HEK293 (cell line): ENCODE data around the gene IL17RB.

Experiments used
- CTCF ChIA-PET: fragments of 350-600 bp; formaldehyde crosslinking; extraction: SDS; loops from one replicate; lab custom pipeline; 2021; ENCODE audit warnings: antibody characterized with exemption; lab: Yijun Ruan, JAX
- POLR2A ChIA-PET: fragments of 300-600 bp; formaldehyde crosslinking; extraction: SDS; loops from one replicate; lab custom pipeline; 2020; ENCODE audit warnings: antibody characterized with exemption, inconsistent platforms; lab: Yijun Ruan, JAX
- H3K27ac ChIP-seq: fragments of 200-500 bp; sonication (Bioruptor generic); 2 replicates; pipeline ENCODE4 v1.5.1; 2014; ENCODE audit warnings: low read depth, low read length, control low read depth, inconsistent platforms; ENCODE audit errors: extremely low read depth
- H3K36me3 ChIP-seq, 2 experiments: fragments of 200-500 bp in 1 of 2; sonication (Bioruptor generic) in 1 of 2; 1 replicate in 1 of 2; 2 replicates in 1 of 2; pipeline ENCODE4 v1.5.1; 2014 to 2017; ENCODE audit warnings: inconsistent platforms in 2 of 2, low read length in 2 of 2; ENCODE audit not compliant: control insufficient read depth in 2 of 2, insufficient read depth in 1 of 2
- H3K4me1 ChIP-seq: fragments of 200-500 bp; sonication (Bioruptor generic); 2 replicates; pipeline ENCODE4 v1.5.1; 2014; ENCODE audit warnings: mild to moderate bottlenecking, low read length, inconsistent platforms; ENCODE audit not compliant: control insufficient read depth, insufficient read depth
- H3K4me3 ChIP-seq: 2 replicates; pipeline ENCODE4 v1.5.1; 2011; ENCODE audit warnings: low read depth, mild to moderate bottlenecking, control low read depth, low read length, moderate library complexity
- H3K9me3 ChIP-seq: fragments of 200-500 bp; sonication (Bioruptor generic); 2 replicates; pipeline ENCODE4 v1.5.1; 2014; ENCODE audit warnings: low read depth, low read length, inconsistent platforms; ENCODE audit not compliant: control insufficient read depth, insufficient read depth
- EGR2 ChIP-seq: fragments of 450-650 bp; formaldehyde crosslinking; IDR thresholded peaks from 2 replicates; pipeline ENCODE4 v1.5.1; 2016; ENCODE audit warnings: low read depth, missing biosample characterization, missing genetic modification characterization
- GLI4 ChIP-seq: fragments of 450-650 bp; formaldehyde crosslinking; IDR thresholded peaks from 2 replicates; pipeline ENCODE4 v1.5.1; 2016; ENCODE audit warnings: missing biosample characterization, missing genetic modification characterization
- MYNN ChIP-seq: fragments of 450-650 bp; formaldehyde crosslinking; IDR thresholded peaks from 2 replicates; pipeline ENCODE4 v1.5.1; 2016; ENCODE audit warnings: missing biosample characterization, missing genetic modification characterization, borderline replicate concordance
- SETDB1 ChIP-seq: IDR thresholded peaks from one replicate; pipeline ENCODE4 v1.6.1; 2017; ENCODE audit warnings: mild to moderate bottlenecking, low read length, moderate library complexity, mixed read lengths; ENCODE audit not compliant: insufficient read length
- SP2 ChIP-seq: fragments of 450-650 bp; formaldehyde crosslinking; IDR thresholded peaks from 2 replicates; pipeline ENCODE4 v1.5.1; 2016; ENCODE audit warnings: missing biosample characterization, missing genetic modification characterization
- SP7 ChIP-seq: fragments of 450-650 bp; formaldehyde crosslinking; IDR thresholded peaks from 2 replicates; pipeline ENCODE4 v1.5.1; 2016; ENCODE audit warnings: missing biosample characterization, missing genetic modification characterization
- YY2 ChIP-seq: fragments of 450-650 bp; formaldehyde crosslinking; IDR thresholded peaks from 2 replicates; pipeline ENCODE4 v1.5.1; 2016; ENCODE audit warnings: missing biosample characterization, missing genetic modification characterization
- ZBTB8A ChIP-seq: fragments of 450-650 bp; formaldehyde crosslinking; IDR thresholded peaks from 2 replicates; pipeline ENCODE4 v1.5.1; 2016; ENCODE audit warnings: missing biosample characterization, missing genetic modification characterization
- ZFP41 ChIP-seq: fragments of 450-650 bp; formaldehyde crosslinking; IDR thresholded peaks from 2 replicates; pipeline ENCODE4 v1.5.1; 2016; ENCODE audit warnings: missing biosample characterization, missing genetic modification characterization, borderline replicate concordance
- ZFP69B ChIP-seq: fragments of 450-650 bp; formaldehyde crosslinking; IDR thresholded peaks from 2 replicates; pipeline ENCODE4 v1.5.1; 2016; ENCODE audit warnings: missing biosample characterization, missing genetic modification characterization
- ZNF10 ChIP-seq: fragments of 450-650 bp; formaldehyde crosslinking; IDR thresholded peaks from 2 replicates; pipeline ENCODE4 v1.5.1; 2017; ENCODE audit warnings: missing biosample characterization, missing genetic modification characterization
- ZNF114 ChIP-seq: fragments of 450-650 bp; formaldehyde crosslinking; IDR thresholded peaks from 2 replicates; pipeline ENCODE4 v1.5.0; 2017; ENCODE audit warnings: missing biosample characterization, missing genetic modification characterization
- ZNF132 ChIP-seq: fragments of 450-650 bp; formaldehyde crosslinking; IDR thresholded peaks from 2 replicates; pipeline ENCODE4 v1.5.1; 2017; ENCODE audit warnings: missing biosample characterization, missing genetic modification characterization, borderline replicate concordance
- ZNF214 ChIP-seq: fragments of 450-650 bp; formaldehyde crosslinking; IDR thresholded peaks from 2 replicates; pipeline ENCODE4 v1.5.1; 2017; ENCODE audit warnings: missing biosample characterization, mild to moderate bottlenecking, missing genetic modification characterization, borderline replicate concordance
- ZNF292 ChIP-seq: fragments of 450-650 bp; formaldehyde crosslinking; IDR thresholded peaks from 2 replicates; pipeline ENCODE4 v1.5.1; 2016; ENCODE audit warnings: low read depth, missing biosample characterization, missing genetic modification characterization, borderline replicate concordance
- ZNF335 ChIP-seq: fragments of 450-650 bp; formaldehyde crosslinking; conservative IDR thresholded peaks from 2 replicates; pipeline ENCODE4 v1.5.1; 2016; ENCODE audit warnings: missing biosample characterization, missing genetic modification characterization
- ZNF600 ChIP-seq: fragments of 450-650 bp; formaldehyde crosslinking; IDR thresholded peaks from 2 replicates; pipeline ENCODE4 v1.5.1; 2016; ENCODE audit warnings: missing biosample characterization, missing genetic modification characterization
- ZNF624 ChIP-seq: fragments of 450-650 bp; formaldehyde crosslinking; IDR thresholded peaks from 2 replicates; pipeline ENCODE4 v1.5.1; 2017; ENCODE audit warnings: missing biosample characterization, missing genetic modification characterization
- ZNF660 ChIP-seq: fragments of 450-650 bp; IDR thresholded peaks from 2 replicates; pipeline ENCODE4 v1.5.1; 2018; ENCODE audit warnings: missing biosample characterization, mild to moderate bottlenecking, missing genetic modification characterization
- ZNF791 ChIP-seq: fragments of 450-650 bp; formaldehyde crosslinking; IDR thresholded peaks from 2 replicates; pipeline ENCODE4 v1.5.1; 2016; ENCODE audit warnings: missing biosample characterization, missing genetic modification characterization
- ZSCAN30 ChIP-seq: fragments of 450-650 bp; IDR thresholded peaks from 2 replicates; pipeline ENCODE4 v1.5.1; 2018; ENCODE audit warnings: missing biosample characterization, mild to moderate bottlenecking, missing genetic modification characterization, moderate library complexity
- TF ChIP-seq, protein P1 (sequence below): fragments of 450-650 bp; formaldehyde crosslinking; IDR thresholded peaks from 2 replicates; pipeline ENCODE4 v1.5.1; 2016; ENCODE audit warnings: missing biosample characterization, missing genetic modification characterization
- TF ChIP-seq, protein P2 (sequence below): fragments of 450-650 bp; formaldehyde crosslinking; IDR thresholded peaks from 2 replicates; pipeline ENCODE4 v1.5.1; 2017; ENCODE audit warnings: missing biosample characterization, missing genetic modification characterization
- TF ChIP-seq, protein P3 (sequence below): fragments of 450-650 bp; formaldehyde crosslinking; IDR thresholded peaks from 2 replicates; pipeline ENCODE4 v1.5.1; 2016; ENCODE audit warnings: missing biosample characterization, missing genetic modification characterization
- TF ChIP-seq, protein P4 (sequence below): fragments of 450-650 bp; formaldehyde crosslinking; optimal IDR thresholded peaks from 2 replicates; pipeline ENCODE3; 2016; ENCODE audit warnings: missing biosample characterization, mild to moderate bottlenecking, missing genetic modification characterization
- TF ChIP-seq, protein P5 (sequence below): fragments of 450-650 bp; formaldehyde crosslinking; IDR thresholded peaks from 2 replicates; pipeline ENCODE4 v1.5.1; 2017; ENCODE audit warnings: missing biosample characterization, missing genetic modification characterization
- TF ChIP-seq, protein P6 (sequence below): fragments of 450-650 bp; formaldehyde crosslinking; IDR thresholded peaks from 2 replicates; pipeline ENCODE4 v1.5.1; 2017; ENCODE audit warnings: missing biosample characterization, missing genetic modification characterization

The IL17RB gene

DNA sequence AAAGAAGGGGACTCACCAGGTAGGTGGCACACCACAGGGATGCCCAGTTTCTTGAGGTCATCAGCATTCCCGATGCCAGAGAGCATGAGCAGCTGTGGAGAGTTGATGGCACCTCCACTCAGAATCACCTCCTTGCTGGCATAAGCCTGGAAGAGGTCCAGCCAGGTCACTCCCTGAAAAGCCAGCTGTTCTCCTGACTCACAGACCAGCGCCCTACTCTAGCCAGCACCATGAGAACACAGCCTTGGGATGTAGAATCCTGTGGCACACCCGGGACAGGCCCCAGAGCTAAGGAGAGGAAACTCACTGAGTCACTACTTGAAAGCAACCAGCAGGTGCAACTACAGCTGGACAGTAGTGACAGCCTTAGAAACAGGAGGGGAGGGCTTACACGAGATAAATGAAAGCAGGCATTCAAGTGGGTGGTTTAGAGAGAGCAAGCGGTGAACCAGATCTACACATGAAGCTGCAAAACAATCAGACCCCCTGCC is 24.7 kb upstream of the IL17RB start:
- CTCF ChIA-PET = no interaction called here
- no peak for TF ChIP-seq ZNF214 (tag by site-specific recombination)
- TF ChIP-seq ZSCAN30 = no peak
- TF ChIP-seq, protein P1, sequence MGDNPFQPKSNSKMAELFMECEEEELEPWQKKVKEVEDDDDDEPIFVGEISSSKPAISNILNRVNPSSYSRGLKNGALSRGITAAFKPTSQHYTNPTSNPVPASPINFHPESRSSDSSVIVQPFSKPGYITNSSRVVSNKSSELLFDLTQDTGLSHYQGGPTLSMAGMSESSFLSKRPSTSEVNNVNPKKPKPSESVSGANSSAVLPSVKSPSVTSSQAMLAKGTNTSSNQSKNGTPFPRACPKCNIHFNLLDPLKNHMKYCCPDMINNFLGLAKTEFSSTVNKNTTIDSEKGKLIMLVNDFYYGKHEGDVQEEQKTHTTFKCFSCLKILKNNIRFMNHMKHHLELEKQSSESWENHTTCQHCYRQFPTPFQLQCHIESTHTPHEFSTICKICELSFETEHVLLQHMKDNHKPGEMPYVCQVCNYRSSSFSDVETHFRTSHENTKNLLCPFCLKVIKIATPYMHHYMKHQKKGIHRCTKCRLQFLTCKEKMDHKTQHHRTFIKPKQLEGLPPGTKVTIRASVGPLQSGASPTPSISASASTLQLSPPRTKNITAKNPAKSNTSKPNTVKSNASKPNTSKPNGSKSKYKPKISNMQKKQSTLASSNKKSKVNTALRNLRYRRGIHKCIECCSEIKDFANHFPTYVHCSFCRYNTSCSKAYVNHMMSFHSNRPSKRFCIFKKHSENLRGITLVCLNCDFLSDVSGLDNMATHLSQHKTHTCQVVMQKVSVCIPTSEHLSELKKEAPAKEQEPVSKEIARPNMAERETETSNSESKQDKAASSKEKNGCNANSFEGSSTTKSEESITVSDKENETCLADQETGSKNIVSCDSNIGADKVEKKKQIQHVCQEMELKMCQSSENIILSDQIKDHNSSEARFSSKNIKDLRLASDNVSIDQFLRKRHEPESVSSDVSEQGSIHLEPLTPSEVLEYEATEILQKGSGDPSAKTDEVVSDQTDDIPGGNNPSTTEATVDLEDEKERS (tag by site-specific recombination) = no peak
- no peak for TF ChIP-seq ZNF114 (tag by site-specific recombination)
- no peak for TF ChIP-seq ZNF624
- TF ChIP-seq MYNN (tag by site-specific recombination) = no peak
- TF ChIP-seq ZNF132 (tag by site-specific recombination) = no peak
- TF ChIP-seq, protein P2, sequence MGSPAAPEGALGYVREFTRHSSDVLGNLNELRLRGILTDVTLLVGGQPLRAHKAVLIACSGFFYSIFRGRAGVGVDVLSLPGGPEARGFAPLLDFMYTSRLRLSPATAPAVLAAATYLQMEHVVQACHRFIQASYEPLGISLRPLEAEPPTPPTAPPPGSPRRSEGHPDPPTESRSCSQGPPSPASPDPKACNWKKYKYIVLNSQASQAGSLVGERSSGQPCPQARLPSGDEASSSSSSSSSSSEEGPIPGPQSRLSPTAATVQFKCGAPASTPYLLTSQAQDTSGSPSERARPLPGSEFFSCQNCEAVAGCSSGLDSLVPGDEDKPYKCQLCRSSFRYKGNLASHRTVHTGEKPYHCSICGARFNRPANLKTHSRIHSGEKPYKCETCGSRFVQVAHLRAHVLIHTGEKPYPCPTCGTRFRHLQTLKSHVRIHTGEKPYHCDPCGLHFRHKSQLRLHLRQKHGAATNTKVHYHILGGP (tag by site-specific recombination) = no peak
- no peak for TF ChIP-seq ZFP41 (tag by site-specific recombination)
- no peak for TF ChIP-seq ZNF660
- TF ChIP-seq, all 188 proteins: peak for 0
- no peak overlapping the region for H3K4me3 ChIP-seq
- POLR2A ChIA-PET = no interaction called here
- no peaks in the 10 kb centered on the region for H3K4me1 ChIP-seq
- no peaks in the 10 kb centered on the region for H3K9me3 ChIP-seq
- peaks cover 0 to 69% of the 10 kb centered on the region in 2 experiments; a peak in 1 of 3 replicates for H3K36me3 ChIP-seq
- no peak overlapping the region for H3K27ac ChIP-seq

DNA sequence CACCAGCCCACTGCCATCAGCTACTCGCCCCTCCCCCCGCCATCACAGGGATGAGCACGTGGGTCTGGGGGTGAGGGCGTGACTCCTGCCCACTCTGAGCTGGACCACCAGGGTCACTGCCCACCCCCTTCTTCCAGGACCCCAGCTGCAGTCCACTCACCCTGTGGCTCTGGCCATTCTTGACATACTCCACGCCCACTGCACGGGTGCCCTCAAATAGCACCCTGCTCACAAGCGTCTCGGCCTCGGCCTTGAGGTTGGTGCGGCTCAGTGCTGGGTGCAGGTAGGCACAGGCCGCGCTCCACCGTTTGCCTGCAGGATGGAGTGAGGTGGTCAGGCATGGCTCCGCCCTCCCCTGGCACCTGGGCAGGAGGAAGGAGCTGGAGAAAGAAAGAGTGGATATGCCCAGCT is 24.0 kb upstream of the IL17RB start:
- H3K36me3 ChIP-seq = peaks cover 0 to 64% of the 10 kb centered on the region in 2 experiments; a peak in 1 of 3 replicates
- H3K4me3 ChIP-seq = no peak overlapping the region
- no peak overlapping the region for H3K27ac ChIP-seq
- CTCF ChIA-PET = no interaction called here
- TF ChIP-seq EGR2 (no peak), SP7 (tag by site-specific recombination) (no peak), SETDB1 (no peak), ZNF292 (tag by site-specific recombination) (no peak), ZNF335 (tag by site-specific recombination) (no peak), ZNF791 (tag by site-specific recombination) (no peak), ZNF10 (tag by site-specific recombination) (no peak), SP2 (tag by site-specific recombination) (no peak), YY2 (no peak), GLI4 (tag by site-specific recombination) (no peak), ZBTB8A (tag by site-specific recombination) (no peak), ZFP69B (tag by site-specific recombination) (no peak), ZNF600 (no peak)
- TF ChIP-seq, protein P3, sequence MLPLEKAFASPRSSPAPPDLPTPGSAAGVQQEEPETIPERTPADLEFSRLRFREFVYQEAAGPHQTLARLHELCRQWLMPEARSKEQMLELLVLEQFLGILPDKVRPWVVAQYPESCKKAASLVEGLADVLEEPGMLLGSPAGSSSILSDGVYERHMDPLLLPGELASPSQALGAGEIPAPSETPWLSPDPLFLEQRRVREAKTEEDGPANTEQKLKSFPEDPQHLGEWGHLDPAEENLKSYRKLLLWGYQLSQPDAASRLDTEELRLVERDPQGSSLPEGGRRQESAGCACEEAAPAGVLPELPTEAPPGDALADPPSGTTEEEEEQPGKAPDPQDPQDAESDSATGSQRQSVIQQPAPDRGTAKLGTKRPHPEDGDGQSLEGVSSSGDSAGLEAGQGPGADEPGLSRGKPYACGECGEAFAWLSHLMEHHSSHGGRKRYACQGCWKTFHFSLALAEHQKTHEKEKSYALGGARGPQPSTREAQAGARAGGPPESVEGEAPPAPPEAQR (tag by site-specific recombination) = no peak
- TF ChIP-seq, protein P4, sequence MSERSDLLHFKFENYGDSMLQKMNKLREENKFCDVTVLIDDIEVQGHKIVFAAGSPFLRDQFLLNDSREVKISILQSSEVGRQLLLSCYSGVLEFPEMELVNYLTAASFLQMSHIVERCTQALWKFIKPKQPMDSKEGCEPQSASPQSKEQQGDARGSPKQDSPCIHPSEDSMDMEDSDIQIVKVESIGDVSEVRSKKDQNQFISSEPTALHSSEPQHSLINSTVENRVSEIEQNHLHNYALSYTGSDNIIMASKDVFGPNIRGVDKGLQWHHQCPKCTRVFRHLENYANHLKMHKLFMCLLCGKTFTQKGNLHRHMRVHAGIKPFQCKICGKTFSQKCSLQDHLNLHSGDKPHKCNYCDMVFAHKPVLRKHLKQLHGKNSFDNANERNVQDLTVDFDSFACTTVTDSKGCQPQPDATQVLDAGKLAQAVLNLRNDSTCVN = no peak
- TF ChIP-seq, protein P5, sequence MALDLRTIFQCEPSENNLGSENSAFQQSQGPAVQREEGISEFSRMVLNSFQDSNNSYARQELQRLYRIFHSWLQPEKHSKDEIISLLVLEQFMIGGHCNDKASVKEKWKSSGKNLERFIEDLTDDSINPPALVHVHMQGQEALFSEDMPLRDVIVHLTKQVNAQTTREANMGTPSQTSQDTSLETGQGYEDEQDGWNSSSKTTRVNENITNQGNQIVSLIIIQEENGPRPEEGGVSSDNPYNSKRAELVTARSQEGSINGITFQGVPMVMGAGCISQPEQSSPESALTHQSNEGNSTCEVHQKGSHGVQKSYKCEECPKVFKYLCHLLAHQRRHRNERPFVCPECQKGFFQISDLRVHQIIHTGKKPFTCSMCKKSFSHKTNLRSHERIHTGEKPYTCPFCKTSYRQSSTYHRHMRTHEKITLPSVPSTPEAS (tag by site-specific recombination) = no peak
- TF ChIP-seq, protein P6, sequence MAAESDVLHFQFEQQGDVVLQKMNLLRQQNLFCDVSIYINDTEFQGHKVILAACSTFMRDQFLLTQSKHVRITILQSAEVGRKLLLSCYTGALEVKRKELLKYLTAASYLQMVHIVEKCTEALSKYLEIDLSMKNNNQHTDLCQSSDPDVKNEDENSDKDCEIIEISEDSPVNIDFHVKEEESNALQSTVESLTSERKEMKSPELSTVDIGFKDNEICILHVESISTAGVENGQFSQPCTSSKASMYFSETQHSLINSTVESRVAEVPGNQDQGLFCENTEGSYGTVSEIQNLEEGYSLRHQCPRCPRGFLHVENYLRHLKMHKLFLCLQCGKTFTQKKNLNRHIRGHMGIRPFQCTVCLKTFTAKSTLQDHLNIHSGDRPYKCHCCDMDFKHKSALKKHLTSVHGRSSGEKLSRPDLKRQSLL (tag by site-specific recombination) = no peak
- TF ChIP-seq, all 188 proteins: peak for 0
- Histone ChIP-seq H3K4me1 (no peaks in the 10 kb centered on the region), H3K9me3 (no peaks in the 10 kb centered on the region)
- POLR2A ChIA-PET = no interaction called here
